ENCODE data around the gene MAP3K14. TPM values are rescaled to one million over a fixed set of nuclear protein-coding genes. Genes with fewer than 3 reads are reported as not detected.

MAP3K14 gene
- total and polyA plus RNA-seq, 10 of the 15 experiments (the other 5 are each of a cell fraction or from before 2014, with no cell fraction given), result 2.1 to 33.3 (median 19.7) TPM

- no peak for TF ChIP-seq ZNF687 (IDR thresholded peaks at IDR 0.05)
- TF ChIP-seq CUX1 (IDR thresholded peaks at IDR 0.05; ENCODE audit: insufficient replicate concordance, low read depth, low read length), result no peak
- TF ChIP-seq NFYB (IDR thresholded peaks at IDR 0.05; ENCODE audit: insufficient read depth, low read depth, low read length), result no peak
- TF ChIP-seq KDM1A (IDR thresholded peaks at IDR 0.05; ENCODE audit: borderline replicate concordance), result no peak
- TF ChIP-seq SMC3 (IDR thresholded peaks at IDR 0.05; ENCODE audit: borderline replicate concordance, low read length), result no peak
- 0 out of 2 replicates have a peak, but pooled peaks have one; percentile 5 for TF ChIP-seq IRF3 (IDR thresholded peaks at IDR 0.05)
- TF ChIP-seq HDAC6 (IDR thresholded peaks at IDR 0.05; ENCODE audit: unreplicated experiment), result no peak
- TF ChIP-seq MTA2 (IDR thresholded peaks at IDR 0.05; ENCODE audit: low read depth), result peak; percentile 65; the same call in 1 of the 2 replicates
- peak; percentile 75 for TF ChIP-seq SPI1 (IDR thresholded peaks at IDR 0.05; ENCODE audit: borderline replicate concordance, insufficient read depth, low read depth, low read length)
- no peak for TF ChIP-seq GATAD2B (conservative IDR thresholded peaks at IDR 0.05; ENCODE audit: low read depth)
- 0 out of 2 replicates have a peak, but pooled peaks have one; percentile 9 for TF ChIP-seq MAX (IDR thresholded peaks at IDR 0.05; ENCODE audit: low read depth, low read length)
- no peak for TF ChIP-seq JUNB (IDR thresholded peaks at IDR 0.05)
- no peak for TF ChIP-seq KAT2A (conservative IDR thresholded peaks at IDR 0.05; ENCODE audit: control insufficient read depth, low read depth, low read length)
- TF ChIP-seq ELK1 (IDR thresholded peaks at IDR 0.05; ENCODE audit: low read depth, low read length), result no peak
- peak; percentile 36; the same call in 1 of the 2 replicates for TF ChIP-seq MXI1 (IDR thresholded peaks at IDR 0.05; ENCODE audit: low read depth, low read length)
These were observed 89.5 kb downstream of the MAP3K14 start (continued) for GRCh38 chr17:45227101-45227925.

All from GM12878 (cell line).